Stimulated activated CD8-positive, alpha-beta memory T cell treated with anti-CD3 and anti-CD28 coated beads, Interleukin-15, amount 100 ng/mL, for 4 hours (primary cell): ENCODE results near the gene PPM1J.
"Not testable (repeated sequence)": the region's sequence is repeated elsewhere in the genome, so short reads cannot be mapped to it uniquely, and the experiment has no call there.

Experiments used
- DNase-seq, 2 donors: peaks; one replicate each; pipeline ENCODE4 v3.0.0-alpha.2; 2020; ENCODE audit warnings: low read depth in 2 of 2

PPM1J gene

GRCh38 chr1:112715264-112716053, at the start of gene PPM1J:
TSS of gene PPM1J (minus strand) at chr1:112715332. CDS start at chr1:112715301, 31 bp downstream.
- DNase-seq: peak; percentile 94 to 96

- no peak for DNase-seq
Measured at GRCh38 chr1:112762541-112763500, 47.7 kb upstream of the PPM1J start.

GRCh38 chr1:112761714-112762480, 46.8 kb upstream of the PPM1J start:
- no peak for DNase-seq

GRCh38 chr1:112759228-112759627, 44.1 kb upstream of the PPM1J start:
- DNase-seq: no peak

GRCh38 chr1:112754116-112754628, 39.0 kb upstream of the PPM1J start:
- DNase-seq: no peak

- no peak for DNase-seq
Measured at GRCh38 chr1:112748396-112748795, 33.3 kb upstream of the PPM1J start.

GRCh38 chr1:112744009-112744578, 29.0 kb upstream of the PPM1J start:
- DNase-seq: no peak

GRCh38 chr1:112743174-112744008, 28.3 kb upstream of the PPM1J start:
- DNase-seq: no peak

GRCh38 chr1:112737573-112737972, 22.4 kb upstream of the PPM1J start:
- DNase-seq: no peak

- no peak for DNase-seq
Measured at GRCh38 chr1:112735752-112736151, 20.6 kb upstream of the PPM1J start.

GRCh38 chr1:112731451-112731850, 16.3 kb upstream of the PPM1J start:
- no peak for DNase-seq

GRCh38 chr1:112729909-112730308, 14.8 kb upstream of the PPM1J start:
- DNase-seq: no peak

- DNase-seq: not testable (repeated sequence)
Measured at GRCh38 chr1:112729011-112729410, 13.9 kb upstream of the PPM1J start.

- not testable (repeated sequence) for DNase-seq
Measured at GRCh38 chr1:112728306-112728971, 13.3 kb upstream of the PPM1J start.

GRCh38 chr1:112727716-112728115, 12.6 kb upstream of the PPM1J start:
- DNase-seq: no peak

GRCh38 chr1:112724240-112724639, 9.1 kb upstream of the PPM1J start:
- not testable (repeated sequence) for DNase-seq

- DNase-seq: no peak
Measured at GRCh38 chr1:112723511-112723839, 8.3 kb upstream of the PPM1J start.

GRCh38 chr1:112722601-112723510, 7.7 kb upstream of the PPM1J start:
- DNase-seq: no peak
